ENCODE results near the gene SEMG1. TPM values are rescaled to one million over a fixed set of nuclear protein-coding genes. Genes with fewer than 3 reads are reported as not detected.

The SEMG1 gene
- total RNA-seq, 6 donors from 2014 or later: not detected

DNA sequence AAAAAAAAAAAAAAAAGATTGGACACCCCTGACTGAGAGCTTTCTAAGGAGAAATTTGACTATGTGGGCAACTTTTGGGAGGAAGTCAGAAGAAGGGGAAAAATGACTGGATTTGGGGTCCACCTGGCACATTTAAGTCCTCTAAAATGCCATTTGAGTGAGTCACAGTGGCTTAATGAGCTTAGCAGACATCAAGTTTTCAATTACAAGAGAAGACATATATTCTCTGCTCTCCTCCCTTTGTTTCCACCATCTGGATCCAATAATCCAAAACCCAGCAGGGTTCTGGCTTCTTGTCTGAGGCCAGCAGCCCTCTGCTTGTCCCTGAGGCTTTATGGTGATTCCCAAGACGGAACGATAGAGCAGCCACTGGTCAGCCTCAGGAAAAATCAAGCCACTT lies 25.2 kb upstream of the SEMG1 start:
- ATAC-seq (ENCODE audit: low FRiP score in 2 of 2) (no peak), DNase-seq (no peak)
- Histone ChIP-seq H3K4me3 (no peak overlapping the region), H3K36me3 (no peaks in the 10 kb centered on the region), H3K27ac (no peak overlapping the region), H3K9me3 (no peaks in the 10 kb centered on the region), H3K27me3 (no peaks in the 10 kb centered on the region), H3K4me1 (no peaks in the 10 kb centered on the region)
- WGBS, 2 donors: 95% methylated on average over 2 of the region's 2 CpGs
- TF ChIP-seq EP300 (IDR thresholded peaks at IDR 0.05): no peak

DNA sequence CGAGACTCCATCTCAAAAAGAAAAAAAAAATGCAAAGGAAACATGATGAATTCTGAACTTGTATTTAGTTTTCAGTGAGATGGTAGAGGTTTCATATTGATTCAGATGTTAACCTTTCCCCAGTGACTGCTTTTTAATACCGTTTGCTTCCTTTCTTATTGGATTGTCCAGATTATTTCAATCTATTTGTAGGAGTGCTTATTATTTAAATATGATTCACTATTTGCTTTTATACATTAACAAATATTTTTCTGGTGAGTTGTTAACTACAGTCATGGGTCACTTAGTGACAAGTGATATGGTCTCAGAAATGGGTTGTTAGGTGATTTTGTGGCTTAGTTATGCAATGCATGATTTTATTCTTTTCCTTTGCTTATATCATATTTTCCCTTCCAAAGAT lies 23.7 kb upstream of the SEMG1 start:
- WGBS, 2 donors: 72 to 92% methylated on average over 2 of the region's 2 CpGs
- TF ChIP-seq EP300 (IDR thresholded peaks at IDR 0.05) (no peak), POLR2A (IDR thresholded peaks at IDR 0.05) (no peak), POLR2AphosphoS5 (IDR thresholded peaks at IDR 0.05) (no peak)
- TF ChIP-seq, protein P1, sequence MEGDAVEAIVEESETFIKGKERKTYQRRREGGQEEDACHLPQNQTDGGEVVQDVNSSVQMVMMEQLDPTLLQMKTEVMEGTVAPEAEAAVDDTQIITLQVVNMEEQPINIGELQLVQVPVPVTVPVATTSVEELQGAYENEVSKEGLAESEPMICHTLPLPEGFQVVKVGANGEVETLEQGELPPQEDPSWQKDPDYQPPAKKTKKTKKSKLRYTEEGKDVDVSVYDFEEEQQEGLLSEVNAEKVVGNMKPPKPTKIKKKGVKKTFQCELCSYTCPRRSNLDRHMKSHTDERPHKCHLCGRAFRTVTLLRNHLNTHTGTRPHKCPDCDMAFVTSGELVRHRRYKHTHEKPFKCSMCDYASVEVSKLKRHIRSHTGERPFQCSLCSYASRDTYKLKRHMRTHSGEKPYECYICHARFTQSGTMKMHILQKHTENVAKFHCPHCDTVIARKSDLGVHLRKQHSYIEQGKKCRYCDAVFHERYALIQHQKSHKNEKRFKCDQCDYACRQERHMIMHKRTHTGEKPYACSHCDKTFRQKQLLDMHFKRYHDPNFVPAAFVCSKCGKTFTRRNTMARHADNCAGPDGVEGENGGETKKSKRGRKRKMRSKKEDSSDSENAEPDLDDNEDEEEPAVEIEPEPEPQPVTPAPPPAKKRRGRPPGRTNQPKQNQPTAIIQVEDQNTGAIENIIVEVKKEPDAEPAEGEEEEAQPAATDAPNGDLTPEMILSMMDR (IDR thresholded peaks at IDR 0.05): no peak

DNA sequence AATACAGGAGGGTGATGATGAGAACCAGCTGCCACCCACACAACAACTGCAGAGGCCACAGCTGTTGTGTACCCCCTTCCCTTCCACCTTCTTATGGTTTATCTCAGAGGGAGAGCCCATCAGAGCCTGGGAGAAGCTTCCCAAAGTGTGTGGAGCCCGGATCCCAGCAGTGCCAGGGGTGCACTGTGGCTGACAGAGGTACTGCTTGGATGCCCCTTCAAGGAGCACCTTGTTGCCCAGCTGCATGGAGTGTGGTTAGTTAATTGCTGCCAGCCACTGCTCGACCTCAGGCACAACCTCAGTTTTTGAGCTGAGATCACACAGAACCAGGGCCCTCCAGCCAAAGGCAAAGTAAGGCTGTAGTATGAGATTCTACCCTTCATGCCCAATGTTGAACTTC lies 19.1 kb upstream of the SEMG1 start:
- no peak for ATAC-seq (ENCODE audit: low FRiP score in 2 of 2)
- TF ChIP-seq EP300 (IDR thresholded peaks at IDR 0.05) (no peak), POLR2A (IDR thresholded peaks at IDR 0.05) (no peak), POLR2AphosphoS5 (IDR thresholded peaks at IDR 0.05) (no peak)
- TF ChIP-seq, protein P1 (IDR thresholded peaks at IDR 0.05): no peak
- H3K27ac ChIP-seq: no peak overlapping the region
- no peaks in the 10 kb centered on the region for H3K27me3 ChIP-seq
- WGBS, 2 donors: 60 to 88% methylated on average over 2 of the region's 2 CpGs
- DNase-seq: no peak
- no peak overlapping the region for H3K4me3 ChIP-seq
- H3K36me3 ChIP-seq: no peaks in the 10 kb centered on the region
- H3K9me3 ChIP-seq: no peaks in the 10 kb centered on the region
- H3K4me1 ChIP-seq: no peaks in the 10 kb centered on the region

More for the DNA sequence above, 23.7 kb upstream of the SEMG1 start:
- Histone ChIP-seq H3K36me3 (no peaks in the 10 kb centered on the region), H3K4me3 (no peak overlapping the region), H3K27me3 (no peaks in the 10 kb centered on the region), H3K27ac (no peak overlapping the region), H3K4me1 (no peaks in the 10 kb centered on the region), H3K9me3 (no peaks in the 10 kb centered on the region)
- ATAC-seq (ENCODE audit: low FRiP score in 2 of 2): no peak
- DNase-seq: no peak

DNA sequence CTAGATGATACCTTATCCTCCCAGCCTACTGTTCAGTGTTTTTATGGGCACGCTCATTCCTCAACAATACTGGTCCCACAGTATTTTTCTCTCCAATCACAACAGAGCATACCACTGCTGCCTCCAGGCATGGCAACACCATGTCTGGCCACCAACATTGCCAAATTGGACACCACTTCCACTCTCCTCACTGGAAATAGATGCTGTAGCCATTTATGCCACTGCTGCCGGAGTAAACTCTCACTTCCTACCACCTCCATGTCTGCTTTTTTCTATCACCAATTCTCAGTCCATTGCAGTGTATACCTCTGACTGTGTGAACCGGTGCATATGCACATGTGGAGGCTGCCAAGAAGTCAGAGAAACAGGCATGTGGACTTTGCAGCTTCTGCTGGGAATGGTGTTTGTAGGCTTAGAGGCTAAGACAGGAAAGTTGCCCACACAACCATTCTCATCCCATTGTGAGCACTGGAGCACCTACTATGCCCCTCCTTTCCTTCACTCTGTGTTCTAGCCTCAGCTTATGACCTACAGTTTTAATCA lies 17.7 kb upstream of the SEMG1 start:
- no peak for DNase-seq
- TF ChIP-seq, protein P1 (IDR thresholded peaks at IDR 0.05): no peak
- no peak for TF ChIP-seq POLR2A (IDR thresholded peaks at IDR 0.05)
- no peak for ATAC-seq (ENCODE audit: low FRiP score in 2 of 2)
- H3K27me3 ChIP-seq: no peaks in the 10 kb centered on the region
- WGBS, 2 donors: 95 to 99% methylated on average over 3 of the region's 3 CpGs
- no peaks in the 10 kb centered on the region for H3K4me1 ChIP-seq
- H3K4me3 ChIP-seq: no peak overlapping the region
- H3K27ac ChIP-seq: no peak overlapping the region
- no peaks in the 10 kb centered on the region for H3K36me3 ChIP-seq
- no peaks in the 10 kb centered on the region for H3K9me3 ChIP-seq

DNA sequence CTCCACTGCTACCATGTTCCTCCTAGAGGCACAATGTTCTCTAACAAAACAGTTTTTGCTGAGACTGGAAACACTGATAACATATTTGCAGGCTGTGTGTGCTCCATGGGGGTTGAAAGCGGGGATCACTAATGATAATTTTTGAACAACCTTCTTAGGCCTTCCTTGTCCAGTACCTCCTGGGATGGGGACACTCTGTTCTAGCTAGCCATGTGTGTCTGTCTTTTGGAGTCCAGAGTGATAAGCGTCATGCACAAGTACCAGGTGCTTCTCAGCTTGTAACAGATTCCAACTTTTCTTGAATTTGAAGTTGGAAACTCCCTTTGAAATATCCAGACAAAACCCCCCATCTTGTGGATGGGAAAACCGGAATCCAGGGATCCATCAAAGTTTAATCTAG lies 17.0 kb upstream of the SEMG1 start:
- Histone ChIP-seq H3K4me3 (no peak overlapping the region), H3K27ac (no peak overlapping the region), H3K9me3 (no peaks in the 10 kb centered on the region), H3K4me1 (no peaks in the 10 kb centered on the region), H3K36me3 (no peaks in the 10 kb centered on the region), H3K27me3 (no peaks in the 10 kb centered on the region)
- no peak for ATAC-seq (ENCODE audit: low FRiP score in 2 of 2)
- TF ChIP-seq EP300 (IDR thresholded peaks at IDR 0.05) (no peak), POLR2AphosphoS5 (IDR thresholded peaks at IDR 0.05) (no peak), POLR2A (IDR thresholded peaks at IDR 0.05) (no peak)
- TF ChIP-seq, protein P1 (IDR thresholded peaks at IDR 0.05): no peak
- no peak for DNase-seq
- 87 to 89% methylated on average over 3 of the region's 3 CpGs for WGBS, 2 donors

All from upper lobe of left lung (tissue), 6 donors.